Spleen (tissue), 11 donors: ENCODE data around the gene DDX24. TPM values are rescaled to one million over a fixed set of nuclear protein-coding genes. Genes with fewer than 3 reads are reported as not detected.
A peak's percentile ranks its signal among the peaks of the same experiment; 100 is the strongest.

Experiments used
- DNase-seq: peaks from one replicate; pipeline ENCODE4 v3.0.0-alpha.2; 2020
- H3K27ac ChIP-seq, 8 donors: fragments of 200-600 bp; sonication (generic) in 7 of 8; 1 replicate in 4 of 8; 2 replicates in 4 of 8; pipeline versions ENCODE4 v1.5.0 to v1.8.0; 2016 to 2021; ENCODE audit warnings: inconsistent platforms in 4 of 8, mild to moderate bottlenecking in 4 of 8, moderate library complexity in 1 of 8
- H3K27me3 ChIP-seq, 7 donors: fragments of 200-600 bp; sonication (generic) in 6 of 7; replicated peaks in 1 of 7; 1 replicate in 4 of 7; 2 replicates in 3 of 7; pipeline versions ENCODE4 v1.5.0 to v1.8.0; 2016 to 2021; ENCODE audit warnings: inconsistent platforms in 3 of 7, mild to moderate bottlenecking in 1 of 7
- H3K36me3 ChIP-seq, 6 donors: fragments of 200-600 bp; sonication (generic) in 5 of 6; 1 replicate in 4 of 6; 2 replicates in 2 of 6; pipeline versions ENCODE4 v1.5.0 to v1.8.0; 2016 to 2021; ENCODE audit warnings: inconsistent platforms in 2 of 6
- H3K4me1 ChIP-seq, 6 donors: fragments of 200-600 bp; sonication (generic) in 5 of 6; 1 replicate in 3 of 6; 2 replicates in 3 of 6; pipeline versions ENCODE4 v1.5.0 to v1.8.0; 2016 to 2021; ENCODE audit warnings: inconsistent platforms in 3 of 6
- H3K4me3 ChIP-seq, 8 donors: fragments of 200-600 bp; sonication (generic) in 7 of 8; 1 replicate in 4 of 8; 2 replicates in 4 of 8; pipeline versions ENCODE4 v1.5.0 to v1.8.0; 2016 to 2021; ENCODE audit warnings: inconsistent platforms in 4 of 8, mild to moderate bottlenecking in 4 of 8, moderate library complexity in 2 of 8
- H3K9me3 ChIP-seq, 8 donors: fragments of 200-600 bp; sonication (generic) in 7 of 8; 1 replicate in 4 of 8; 2 replicates in 4 of 8; pipeline versions ENCODE4 v1.5.0 to v1.8.0; 2016 to 2021; ENCODE audit warnings: inconsistent platforms in 4 of 8
- POLR2A ChIP-seq, 3 donors: fragments of 450-650 bp; IDR thresholded peaks; one replicate each; pipeline ENCODE4 v1.5.1; 2017; ENCODE audit warnings: antibody characterized with exemption in 3 of 3, mild to moderate bottlenecking in 1 of 3
- POLR2AphosphoS5 ChIP-seq, 3 donors: sonication (generic); formaldehyde crosslinking; IDR thresholded peaks; one replicate each; pipeline ENCODE4 v1.5.1; 2017; ENCODE audit warnings: antibody characterized with exemption in 3 of 3
- WGBS, 5 donors: extraction: QIAGEN DNeasy Blood & Tissue Kit in 3 of 5; methylation state at CpG; one replicate each; pipeline versions ENCODE4 v1.1.5 to v1.1.7; 2013 to 2018; 5-methylcytosine and 5-hydroxymethylcytosine counted together
- intact Hi-C: fragments of 100-400 bp; cut with DNase I; formaldehyde crosslinking; loops from one replicate; pipeline ENCODE4 v1.15.0; 2023; ENCODE audit warnings: low total_unique reads
- polyA plus RNA-seq, 3 donors: library from polyadenylated mRNA; stranded (reverse); fragments of 200-250 nt; gene quantifications; one replicate each; pipeline ENCODE4 v1.2.1, GENCODE V29; 2013
- total RNA-seq, 7 donors: library from RNA; depleted of rRNA in 3 of 7; stranded (reverse); fragments of >200 nt in 3 of 7; fragmentation: NEBNext Ultra II Directional in 4 of 7; extraction: Animal tissue kit (Norgen Biotek cat#: 25700) in 4 of 7; gene quantifications; one replicate each; pipeline versions ENCODE4 v1.1.0 to v1.2.1, GENCODE V29; 2016 to 2021
- TF ChIP-seq, protein P1 (sequence below), 11 experiments: fragments of 200-600 bp in 7 of 11; fragments of 450-650 bp in 4 of 11; sonication (generic) in 4 of 11; IDR thresholded peaks in 8 of 11; conservative IDR thresholded peaks in 3 of 11; 1 replicate in 7 of 11; 2 replicates in 4 of 11; pipeline versions ENCODE4 v1.4.0 to v1.8.0; 2016 to 2021; ENCODE audit warnings: antibody characterized with exemption in 11 of 11, inconsistent platforms in 4 of 11, mild to moderate bottlenecking in 1 of 11
- donor health status: healthy with polysubstance abuse.
- donor health status: DM: no; HTN: no; CAD: no; lungs with moderate emphysema.
- donor health status: DM: no; HTN: no; CAD: no.
- donor health status: Bipolar disorder and iron deficiency.
- donor health status: healthy.
- donor health status: DM: no; HTN: no; CAD: no.
- donor health status: DM: yes; HTN: yes; CAD: no.

DDX24 gene
- total and polyA plus RNA-seq, 10 donors: 70.8 to 251 (median 171) TPM

DNA sequence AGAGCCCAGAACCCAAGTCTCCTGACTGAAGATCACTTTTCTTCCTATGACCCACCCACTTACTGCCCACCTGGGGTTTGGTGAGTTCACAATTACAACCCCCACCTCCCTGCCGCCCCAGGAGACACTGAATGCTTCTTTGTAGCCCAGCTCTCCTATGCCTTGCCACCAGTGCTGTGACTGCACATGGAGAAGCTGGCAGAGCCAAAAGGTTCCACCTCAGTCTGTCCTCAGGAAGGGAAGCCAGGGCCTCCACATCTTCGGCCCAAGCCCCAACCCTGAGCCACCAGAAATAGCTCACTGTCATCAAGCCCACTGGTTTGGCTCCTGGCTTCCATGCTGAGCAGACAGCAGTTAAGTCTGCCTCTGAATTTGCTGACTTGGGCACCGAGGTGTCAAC, 29.2 kb downstream of the DDX24 start:
- Histone ChIP-seq H3K27ac (peak overlapping the region in 1 of 8 donors; percentile 1), H3K27me3 (no peaks in the 10 kb centered on the region)
- intact Hi-C loops: no loop called here

DNA sequence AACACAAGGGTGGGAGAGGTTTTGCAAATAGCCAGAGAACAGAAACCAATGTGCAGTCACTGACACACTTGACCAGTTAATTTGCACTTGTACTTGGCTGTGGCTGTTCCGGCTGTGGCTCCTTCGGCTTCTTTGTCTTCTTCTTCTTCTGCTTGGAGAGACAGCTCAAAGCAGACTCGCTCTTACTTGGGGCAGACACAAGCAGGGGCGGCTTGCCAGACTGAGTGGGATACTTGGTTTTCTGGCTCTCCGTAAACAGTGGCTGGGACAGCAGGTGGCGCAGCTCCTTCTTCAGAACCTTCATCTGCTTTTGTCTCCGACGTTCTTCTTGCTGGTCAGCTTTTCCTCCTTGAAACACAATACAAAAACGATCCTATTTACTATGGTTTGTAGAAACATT, 29.9 kb downstream of the DDX24 start:
- WGBS, 5 donors: 63 to 78% (median 73%) methylated on average over 9 of the region's 9 CpGs
- Histone ChIP-seq H3K4me1 (peaks cover 0 to 62% (median 27%) of the 10 kb centered on the region in 6 donors), H3K9me3 (no peaks in the 10 kb centered on the region), H3K27ac (no peak overlapping the region), H3K4me3 (no peak overlapping the region), H3K36me3 (peaks cover 6 to 100% (median 98%) of the 10 kb centered on the region in 6 donors), H3K27me3 (no peaks in the 10 kb centered on the region)
- intact Hi-C loops: no loop called here
- DNase-seq: peak; percentile 63
- TF ChIP-seq, protein P1, sequence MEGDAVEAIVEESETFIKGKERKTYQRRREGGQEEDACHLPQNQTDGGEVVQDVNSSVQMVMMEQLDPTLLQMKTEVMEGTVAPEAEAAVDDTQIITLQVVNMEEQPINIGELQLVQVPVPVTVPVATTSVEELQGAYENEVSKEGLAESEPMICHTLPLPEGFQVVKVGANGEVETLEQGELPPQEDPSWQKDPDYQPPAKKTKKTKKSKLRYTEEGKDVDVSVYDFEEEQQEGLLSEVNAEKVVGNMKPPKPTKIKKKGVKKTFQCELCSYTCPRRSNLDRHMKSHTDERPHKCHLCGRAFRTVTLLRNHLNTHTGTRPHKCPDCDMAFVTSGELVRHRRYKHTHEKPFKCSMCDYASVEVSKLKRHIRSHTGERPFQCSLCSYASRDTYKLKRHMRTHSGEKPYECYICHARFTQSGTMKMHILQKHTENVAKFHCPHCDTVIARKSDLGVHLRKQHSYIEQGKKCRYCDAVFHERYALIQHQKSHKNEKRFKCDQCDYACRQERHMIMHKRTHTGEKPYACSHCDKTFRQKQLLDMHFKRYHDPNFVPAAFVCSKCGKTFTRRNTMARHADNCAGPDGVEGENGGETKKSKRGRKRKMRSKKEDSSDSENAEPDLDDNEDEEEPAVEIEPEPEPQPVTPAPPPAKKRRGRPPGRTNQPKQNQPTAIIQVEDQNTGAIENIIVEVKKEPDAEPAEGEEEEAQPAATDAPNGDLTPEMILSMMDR (IDR thresholded peaks at IDR 0.05 in 8 of 11, conservative IDR thresholded peaks at IDR 0.05 in 3 of 11): peak in 4 of 11 experiments; percentile 20 to 36 (median 28)
- TF ChIP-seq POLR2AphosphoS5 (IDR thresholded peaks at IDR 0.05) (no peak), POLR2A (IDR thresholded peaks at IDR 0.05) (no peak)

More for the DNA sequence above, 29.2 kb downstream of the DDX24 start:
- H3K9me3 ChIP-seq: no peaks in the 10 kb centered on the region
- peaks cover 6 to 100% (median 99%) of the 10 kb centered on the region in 6 donors for H3K36me3 ChIP-seq
- no peak overlapping the region for H3K4me3 ChIP-seq
- H3K4me1 ChIP-seq: peaks cover 0 to 69% (median 32%) of the 10 kb centered on the region in 6 donors
- 84 to 97% (median 88%) methylated on average over 2 to 3 of the region's 3 CpGs for WGBS, 5 donors
- DNase-seq: peak; percentile 43
- TF ChIP-seq, protein P1 (IDR thresholded peaks at IDR 0.05 in 8 of 11, conservative IDR thresholded peaks at IDR 0.05 in 3 of 11): no peak
- TF ChIP-seq POLR2A (IDR thresholded peaks at IDR 0.05): no peak
- no peak for TF ChIP-seq POLR2AphosphoS5 (IDR thresholded peaks at IDR 0.05)

DNA sequence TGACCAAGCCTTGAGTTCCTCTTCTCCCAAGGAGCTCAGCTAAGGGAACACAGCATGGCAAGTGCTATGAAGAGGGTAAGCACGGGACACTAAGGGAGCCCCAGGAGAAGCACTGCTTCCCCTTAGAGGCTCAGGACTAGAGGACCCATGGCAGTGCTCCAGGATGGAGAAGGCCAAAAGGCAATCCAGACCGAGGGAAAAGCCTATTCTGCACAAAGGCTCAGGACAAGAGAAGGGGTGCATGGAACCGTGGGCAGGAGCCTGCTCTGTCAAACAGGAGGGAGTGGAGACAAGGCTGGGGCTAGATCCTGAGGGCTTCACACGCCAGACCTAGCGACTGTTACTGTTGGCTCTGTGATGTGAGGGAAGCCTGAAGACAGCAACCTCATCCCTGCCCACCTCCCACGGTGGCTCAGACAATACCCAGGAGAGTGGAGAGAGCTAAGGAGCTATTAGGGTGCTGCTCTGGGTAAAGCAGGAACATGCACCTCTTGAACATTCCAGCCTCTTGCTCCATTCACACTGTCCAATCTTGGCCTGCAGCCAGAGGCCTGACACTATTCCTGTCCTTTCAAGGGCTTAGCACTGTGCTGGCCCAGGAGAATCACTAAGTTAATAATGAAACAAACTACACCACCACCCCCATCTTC, 30.6 kb downstream of the DDX24 start:
- H3K4me1 ChIP-seq: peaks cover 0 to 55% (median 30%) of the 10 kb centered on the region in 6 donors
- TF ChIP-seq, protein P1 (IDR thresholded peaks at IDR 0.05 in 8 of 11, conservative IDR thresholded peaks at IDR 0.05 in 3 of 11): no peak
- no peak for TF ChIP-seq POLR2AphosphoS5 (IDR thresholded peaks at IDR 0.05)
- no peak for TF ChIP-seq POLR2A (IDR thresholded peaks at IDR 0.05)
- H3K27ac ChIP-seq: no peak overlapping the region
- no peaks in the 10 kb centered on the region for H3K9me3 ChIP-seq
- H3K36me3 ChIP-seq: peaks cover 6 to 100% (median 97%) of the 10 kb centered on the region in 6 donors
- peak; percentile 29 for DNase-seq
- no peak overlapping the region for H3K4me3 ChIP-seq
- intact Hi-C loops: no loop called here
- no peaks in the 10 kb centered on the region for H3K27me3 ChIP-seq
- 82 to 91% (median 87%) methylated on average over 4 to 6 of the region's 6 CpGs for WGBS, 5 donors

DNA sequence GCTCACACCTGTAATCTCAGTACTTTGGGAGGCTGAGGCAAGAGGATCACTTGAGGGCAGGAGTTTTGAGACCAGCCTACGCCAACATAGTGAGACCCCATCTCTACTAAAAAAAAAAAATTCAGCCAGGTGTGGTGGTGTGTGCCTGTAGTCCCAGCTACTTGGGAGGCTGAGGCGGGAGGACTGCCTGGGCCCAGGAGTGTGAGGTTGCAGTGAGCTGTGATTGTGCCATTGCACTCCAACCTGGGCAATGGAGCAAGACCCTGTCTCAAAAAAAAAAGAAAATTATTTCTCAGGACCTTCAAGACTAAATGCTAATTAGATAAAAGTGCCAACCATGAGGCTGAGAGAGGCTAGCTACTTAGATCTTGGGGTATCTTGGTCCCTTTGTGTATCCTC, 31.4 kb downstream of the DDX24 start:
- intact Hi-C loops: no loop called here
- peaks cover 0 to 53% (median 30%) of the 10 kb centered on the region in 6 donors for H3K4me1 ChIP-seq
- H3K36me3 ChIP-seq: peaks cover 6 to 100% (median 94%) of the 10 kb centered on the region in 6 donors
- H3K27ac ChIP-seq: no peak overlapping the region
- H3K4me3 ChIP-seq: no peak overlapping the region
- 50 to 100% (median 89%) methylated on average over 2 of the region's 2 CpGs for WGBS, 5 donors
- peak; percentile 19 for DNase-seq
- no peak for TF ChIP-seq POLR2AphosphoS5 (IDR thresholded peaks at IDR 0.05)
- TF ChIP-seq POLR2A (IDR thresholded peaks at IDR 0.05): no peak
- TF ChIP-seq, protein P1 (IDR thresholded peaks at IDR 0.05 in 8 of 11, conservative IDR thresholded peaks at IDR 0.05 in 3 of 11): no peak
- H3K27me3 ChIP-seq: no peaks in the 10 kb centered on the region
- H3K9me3 ChIP-seq: no peaks in the 10 kb centered on the region
